ENCODE measurements around the gene ATP5PF.
"Not testable (repeated sequence)": the region's sequence is repeated elsewhere in the genome, so short reads cannot be mapped to it uniquely, and the experiment has no call there.

Gene ATP5PF

DNA sequence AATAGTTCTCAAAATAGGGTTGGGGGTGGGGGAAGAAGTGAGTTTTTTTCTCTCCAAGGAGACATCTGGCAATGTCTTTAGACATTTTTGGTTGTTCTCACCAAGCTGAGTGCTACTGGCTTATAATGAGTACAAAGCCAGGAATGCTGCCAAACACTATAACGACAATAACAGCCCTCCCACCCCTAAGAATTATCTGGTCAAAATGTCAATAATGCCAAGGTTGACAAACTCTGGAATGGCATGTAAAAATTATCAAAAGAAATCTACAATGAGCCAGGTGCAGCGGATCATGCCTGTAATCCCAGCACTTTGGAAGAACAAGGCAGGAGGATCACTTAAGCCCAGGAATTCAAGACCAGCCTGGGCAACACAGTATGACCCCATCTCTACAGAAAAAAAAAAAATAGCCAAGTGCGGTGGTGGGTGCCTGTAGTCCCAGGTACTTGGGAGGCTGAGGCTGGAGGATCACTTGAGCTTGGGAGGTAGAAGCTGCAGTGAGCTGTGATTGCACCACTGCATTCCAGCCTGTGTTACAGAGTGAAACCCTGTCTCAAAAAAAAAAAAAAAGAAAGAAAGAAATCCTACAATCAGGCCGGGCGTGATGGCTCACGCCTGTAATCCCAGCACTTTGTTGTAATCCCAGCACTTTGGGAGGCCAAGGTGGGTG, 2.5 kb downstream of the ATP5PF start:
- in situ Hi-C loops (cut with MboI; ENCODE audit: low sequenced_read_pairs): no loop called here

DNA sequence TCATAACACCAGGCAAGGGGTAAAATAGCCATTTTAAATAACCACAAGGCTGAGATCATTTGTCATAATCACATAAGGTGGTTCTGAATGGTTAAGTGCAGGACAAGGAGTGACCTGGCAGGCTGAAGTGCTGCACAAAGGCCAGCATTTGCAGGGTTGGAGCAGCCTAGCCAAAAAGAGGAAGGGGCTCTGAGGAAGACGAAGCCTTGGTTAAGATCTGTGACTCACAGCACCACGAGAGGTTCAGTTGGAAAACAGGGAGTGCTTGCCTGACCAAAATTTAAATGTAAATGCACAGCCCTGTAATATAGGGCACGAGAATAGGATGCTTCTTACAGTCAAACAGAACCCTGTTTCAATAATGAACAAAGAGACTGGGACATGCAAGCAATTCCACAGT, 12.1 kb downstream of the ATP5PF start:
- in situ Hi-C loops (cut with MboI; ENCODE audit: low sequenced_read_pairs): no loop called here

DNA sequence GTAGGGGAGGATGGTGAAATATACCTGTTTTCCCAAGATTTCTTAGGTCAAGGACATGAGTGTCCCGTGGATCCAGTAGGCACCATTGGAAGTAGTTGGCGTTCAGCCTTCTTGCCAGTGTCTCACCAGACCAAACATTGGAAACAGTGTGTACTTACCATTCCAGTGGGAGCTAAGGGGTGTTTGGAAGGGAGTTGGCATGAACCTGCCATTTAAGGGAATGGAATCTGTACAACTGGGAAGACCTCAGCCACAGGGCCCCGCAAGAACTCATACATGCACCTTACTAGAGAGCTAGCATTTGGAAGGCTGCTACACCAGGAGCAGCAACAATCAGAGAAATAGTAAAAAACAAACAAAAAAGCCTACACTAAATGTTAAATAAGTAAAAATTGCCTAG, 12.7 kb downstream of the ATP5PF start:
- in situ Hi-C loops (cut with MboI; ENCODE audit: low sequenced_read_pairs): no loop called here

DNA sequence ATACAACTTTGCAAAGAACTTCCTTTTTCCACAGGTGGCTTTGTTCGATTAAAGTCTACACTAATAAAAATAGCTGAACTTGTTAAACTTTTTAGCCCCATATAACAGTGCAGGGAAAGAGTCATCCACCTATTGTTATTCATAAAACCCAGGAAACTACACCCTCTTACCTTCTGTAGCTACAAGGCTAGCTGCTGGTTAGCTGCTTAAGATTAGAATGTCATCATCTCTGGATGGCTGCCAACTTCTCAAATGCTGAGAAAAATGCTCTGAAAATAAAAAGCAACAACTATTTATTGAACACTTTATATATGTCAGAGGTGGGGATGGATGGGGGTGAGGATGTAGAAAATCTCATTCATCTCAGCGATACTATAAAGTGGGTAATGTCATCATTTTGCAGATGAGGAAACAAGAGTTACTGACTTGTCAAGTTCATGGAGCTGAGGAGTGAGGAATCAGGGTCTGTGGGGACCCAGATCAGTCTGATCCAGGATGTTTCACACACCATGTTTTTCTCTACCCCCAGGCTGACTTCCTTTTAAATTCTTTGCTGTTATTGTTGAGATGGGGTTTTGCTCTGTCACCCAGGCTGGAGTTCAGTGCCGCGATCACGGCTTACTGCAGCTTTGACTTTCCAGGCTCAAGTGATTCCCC, 17.1 kb downstream of the ATP5PF start:
- in situ Hi-C loops (cut with MboI; ENCODE audit: low sequenced_read_pairs): no loop called here

DNA sequence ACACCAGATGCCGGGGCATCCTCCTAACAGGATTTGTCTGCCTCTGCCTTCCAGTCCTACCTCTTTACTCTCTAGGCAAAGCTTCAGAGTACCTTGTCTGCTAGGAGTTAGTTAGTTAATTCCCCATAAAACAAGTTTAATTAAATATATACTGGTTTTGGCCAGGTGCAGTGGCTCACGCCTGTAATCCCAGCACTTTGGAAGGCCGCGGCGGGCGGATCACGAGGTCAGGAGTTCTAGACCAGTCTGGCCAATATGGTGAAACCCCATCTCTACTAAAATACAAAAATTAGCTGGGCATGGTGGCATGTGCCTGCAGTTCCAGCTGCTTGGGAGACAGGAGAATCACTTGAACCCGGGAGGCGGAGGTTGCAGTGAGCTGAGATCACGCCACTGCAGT, 20.6 kb downstream of the ATP5PF start:
- in situ Hi-C loops (cut with MboI; ENCODE audit: low sequenced_read_pairs): not testable (repeated sequence)

DNA sequence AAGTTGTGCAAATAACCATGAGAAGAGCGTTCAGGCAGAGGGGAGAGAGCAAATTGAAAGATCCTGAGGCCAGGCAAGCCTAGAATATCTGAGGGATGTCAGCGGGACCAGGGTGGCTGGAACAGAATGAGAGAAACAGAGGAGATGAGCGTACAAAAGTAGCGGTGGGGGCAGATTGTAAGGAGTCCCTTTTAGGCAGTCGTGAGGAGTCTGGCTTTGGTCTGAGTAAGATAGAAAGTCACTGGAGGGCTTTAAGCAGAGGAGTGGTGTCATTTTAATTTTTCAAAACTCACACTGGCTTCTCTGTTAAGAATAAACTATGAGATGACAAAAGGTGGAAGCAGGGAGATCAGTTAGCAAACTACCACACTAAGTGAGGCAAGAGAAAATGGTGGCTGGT, 24.2 kb downstream of the ATP5PF start:
- in situ Hi-C loops (cut with MboI; ENCODE audit: low sequenced_read_pairs): no loop called here

DNA sequence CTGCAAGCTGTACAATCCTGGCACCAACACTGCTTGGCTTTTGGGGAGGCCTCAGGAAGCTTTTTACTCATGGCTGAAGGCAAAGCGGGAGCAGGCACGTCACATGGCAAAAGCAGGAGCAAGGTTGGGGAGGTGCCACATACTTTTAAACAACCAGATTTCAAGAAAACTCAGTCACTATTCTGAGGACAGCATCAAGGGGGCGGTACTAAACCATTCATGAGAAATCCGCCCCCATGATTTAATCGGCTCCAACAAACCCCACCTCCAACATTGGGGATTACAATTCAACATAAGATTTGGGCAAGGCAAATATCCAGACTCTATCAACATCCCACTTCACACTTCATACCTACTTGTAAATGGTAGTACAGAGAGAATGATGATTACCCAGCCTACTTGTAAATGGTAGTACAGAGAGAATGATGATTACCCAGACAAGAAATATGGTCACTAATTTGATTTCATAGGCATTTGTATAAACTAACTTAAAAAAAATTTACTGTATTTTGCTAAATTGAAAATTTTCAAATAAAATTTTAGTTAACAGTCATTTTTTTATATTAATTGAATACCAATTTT, 24.9 kb downstream of the ATP5PF start:
- in situ Hi-C loops (cut with MboI; ENCODE audit: low sequenced_read_pairs): no loop called here

DNA sequence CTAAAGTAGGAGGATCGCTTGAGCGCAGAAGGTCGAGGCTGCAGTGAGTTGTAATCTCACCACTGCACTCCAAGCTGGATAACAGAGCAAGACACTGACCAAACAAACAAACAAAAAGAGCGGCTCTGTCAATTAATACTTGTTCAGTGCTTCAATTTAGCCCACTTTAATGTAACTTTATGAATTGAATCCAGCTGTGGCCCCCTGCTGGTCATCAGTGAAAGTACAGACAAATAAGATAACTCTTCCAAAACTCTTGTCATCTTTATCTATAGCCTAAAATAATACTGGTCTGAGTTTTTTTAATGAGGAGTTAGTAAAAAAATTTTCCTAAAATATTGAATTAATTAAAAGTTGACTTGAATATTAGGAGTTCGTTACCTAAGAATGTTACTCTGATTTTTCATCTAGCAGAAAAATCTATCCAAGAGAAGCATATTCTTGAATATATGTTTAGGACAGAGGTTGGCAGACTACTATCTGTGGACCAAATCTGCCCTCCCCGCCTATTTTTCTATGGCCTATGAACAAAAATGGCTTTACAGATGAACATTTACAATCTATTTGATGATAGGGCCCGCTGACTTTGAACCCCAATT, 26.1 kb downstream of the ATP5PF start:
- in situ Hi-C loops (cut with MboI; ENCODE audit: low sequenced_read_pairs): no loop called here

DNA sequence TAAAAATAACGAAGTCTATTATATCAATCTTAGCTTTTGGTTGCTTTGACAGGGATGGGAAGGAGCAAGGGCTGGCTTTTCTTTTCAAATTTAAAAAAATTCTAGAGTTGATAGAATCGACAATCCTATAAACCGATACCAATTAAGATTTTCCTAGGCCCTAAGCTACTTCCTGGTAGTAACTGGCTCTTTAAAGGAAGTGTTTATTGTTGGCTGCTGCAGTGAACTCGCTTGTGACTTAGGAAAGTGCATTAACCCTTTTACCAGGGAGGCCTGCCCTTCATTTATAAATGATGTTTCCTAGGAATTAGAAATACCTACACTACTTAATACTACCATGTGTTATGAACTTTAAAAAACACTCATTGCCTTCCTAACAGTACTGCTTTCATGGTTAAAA, 33.2 kb downstream of the ATP5PF start:
- in situ Hi-C loops (cut with MboI; ENCODE audit: low sequenced_read_pairs): no loop called here

DNA sequence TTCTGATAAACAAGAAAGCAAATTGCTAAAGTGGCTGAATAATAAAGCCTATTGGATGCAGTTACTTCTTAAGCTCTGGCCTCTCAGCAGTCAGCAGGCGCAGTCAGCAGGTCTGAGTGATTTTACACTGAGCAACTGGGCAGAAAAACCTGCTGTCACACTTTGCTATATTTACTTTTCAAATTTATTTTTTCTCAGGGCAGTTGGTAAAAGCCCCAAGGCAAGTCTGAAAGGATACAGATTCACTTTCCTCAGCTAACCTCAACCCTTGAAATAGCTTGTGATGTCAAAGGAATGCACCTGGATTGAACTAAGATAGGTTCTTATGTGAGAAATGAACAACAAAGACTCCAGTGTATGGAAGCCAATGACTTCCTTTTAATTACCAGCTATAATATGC, 34.0 kb downstream of the ATP5PF start:
- in situ Hi-C loops (cut with MboI; ENCODE audit: low sequenced_read_pairs): no loop called here

DNA sequence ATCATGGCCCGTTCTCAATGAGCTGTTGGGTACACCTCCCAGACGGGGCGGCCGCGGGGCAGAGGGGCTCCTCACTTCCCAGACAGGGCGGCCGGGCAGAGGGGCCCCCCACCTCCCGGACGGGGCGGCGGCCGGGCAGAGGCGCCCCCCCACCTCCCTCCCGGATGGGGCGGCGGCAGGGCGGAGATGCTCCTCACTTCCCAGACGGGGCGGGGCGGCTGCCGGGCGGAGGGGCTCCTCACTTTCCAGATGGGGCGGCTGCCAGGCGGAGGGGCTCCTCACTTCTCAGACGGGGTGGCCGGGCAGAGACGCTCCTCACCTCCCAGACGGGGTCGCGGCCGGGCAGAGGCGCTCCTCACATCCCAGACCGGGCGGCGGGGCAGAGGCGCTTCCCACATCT, 39.2 kb downstream of the ATP5PF start:
- in situ Hi-C loops (cut with MboI; ENCODE audit: low sequenced_read_pairs): not testable (repeated sequence)

DNA sequence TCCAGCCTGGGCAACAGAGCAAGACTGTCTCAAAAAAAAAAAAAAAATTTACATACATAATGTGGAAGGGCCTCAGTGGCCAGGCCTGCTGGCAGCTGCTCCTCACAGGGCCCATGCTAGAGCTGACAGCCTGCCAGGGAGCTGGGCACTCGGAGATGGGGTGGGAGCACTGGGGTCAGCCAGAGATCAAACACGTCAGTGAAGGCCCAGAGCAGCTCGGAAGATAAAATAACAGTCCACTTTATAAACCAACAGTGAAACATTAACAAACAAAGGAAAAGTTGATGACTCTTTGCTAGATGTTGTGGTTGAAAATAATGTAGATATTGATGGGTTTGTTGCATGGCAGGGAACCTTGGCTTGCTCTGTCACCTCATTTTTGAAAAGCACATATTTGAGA, 42.7 kb downstream of the ATP5PF start:
- in situ Hi-C loops (cut with MboI; ENCODE audit: low sequenced_read_pairs): no loop called here

DNA sequence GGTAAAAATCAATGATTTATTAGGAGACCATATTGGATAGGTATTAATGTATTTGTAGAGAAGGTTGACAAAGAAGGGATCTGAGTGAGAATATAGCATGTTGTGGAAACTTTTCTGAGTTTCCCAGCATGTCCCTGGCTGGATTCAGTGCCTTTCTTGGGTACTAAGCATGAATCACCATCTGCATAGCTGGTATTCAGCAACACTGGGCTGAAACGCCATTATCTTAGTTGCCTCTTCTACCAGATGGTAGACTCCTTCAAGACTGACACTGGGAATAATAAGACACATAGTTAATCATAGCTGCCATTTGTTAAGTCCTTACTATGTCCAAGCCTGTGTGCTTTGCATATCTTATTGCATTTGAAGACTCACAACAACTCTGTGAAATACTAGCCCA, 45.5 kb downstream of the ATP5PF start:
- in situ Hi-C loops (cut with MboI; ENCODE audit: low sequenced_read_pairs): no loop called here

DNA sequence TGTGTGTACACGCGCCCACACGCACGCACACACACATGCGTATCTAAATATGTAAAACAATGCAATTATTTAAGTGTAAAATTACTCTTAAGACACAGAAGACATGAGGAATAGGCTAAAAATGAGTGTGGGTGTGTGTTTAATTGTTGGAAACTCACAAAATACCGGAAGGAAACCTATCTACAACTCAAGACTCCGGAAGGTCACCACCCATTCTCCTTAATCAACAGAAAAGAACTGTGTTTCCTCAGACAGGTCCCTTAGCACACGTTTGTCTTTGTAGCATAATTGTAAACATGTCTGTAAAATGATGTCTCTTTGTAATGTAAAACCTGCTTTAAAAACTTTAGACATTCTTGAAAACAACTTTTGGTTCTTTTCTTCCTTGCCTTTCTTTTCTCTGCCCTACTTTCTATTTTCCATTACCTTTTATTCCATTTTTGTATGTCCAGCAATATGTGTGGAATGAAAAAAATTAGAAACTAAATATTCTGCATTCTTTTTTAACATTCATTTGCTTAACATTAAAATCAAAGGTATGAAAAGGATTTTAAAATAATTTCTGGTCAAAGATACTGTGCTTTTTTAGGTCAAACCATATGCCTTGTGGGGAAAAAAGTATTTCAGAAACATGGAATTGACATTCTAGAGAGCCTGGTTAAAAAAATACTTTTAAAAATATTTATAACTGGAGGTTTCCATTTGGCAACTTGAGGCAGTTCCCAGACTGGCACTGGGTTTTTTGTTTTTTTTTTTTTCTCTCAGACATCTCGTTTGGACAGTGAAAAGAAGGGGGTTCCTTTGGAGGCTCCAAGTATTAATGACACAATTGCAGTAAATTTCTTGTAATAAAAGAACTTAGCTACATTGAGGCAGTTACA, 46.2 kb downstream of the ATP5PF start:
- in situ Hi-C loops (cut with MboI; ENCODE audit: low sequenced_read_pairs): no loop called here

DNA sequence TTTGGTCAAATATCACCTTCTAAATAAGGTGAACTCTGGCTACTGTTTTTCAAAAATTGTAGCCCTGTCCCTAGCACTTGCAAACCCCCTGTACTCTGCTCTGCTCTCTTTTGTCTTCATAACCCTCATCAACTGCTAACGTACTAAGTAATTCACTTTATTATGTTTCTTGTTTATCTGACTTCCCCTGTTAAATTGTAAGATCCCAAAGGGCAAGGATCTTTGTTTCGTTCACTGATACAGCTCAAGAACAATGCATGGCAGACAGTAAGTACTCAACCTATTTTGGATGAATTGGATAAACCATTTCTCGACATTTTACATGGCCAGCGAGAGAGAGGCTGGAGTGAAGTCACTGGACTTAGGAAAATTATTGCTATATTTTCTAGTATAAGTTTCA, 46.9 kb downstream of the ATP5PF start:
- in situ Hi-C loops (cut with MboI; ENCODE audit: low sequenced_read_pairs): no loop called here

DNA sequence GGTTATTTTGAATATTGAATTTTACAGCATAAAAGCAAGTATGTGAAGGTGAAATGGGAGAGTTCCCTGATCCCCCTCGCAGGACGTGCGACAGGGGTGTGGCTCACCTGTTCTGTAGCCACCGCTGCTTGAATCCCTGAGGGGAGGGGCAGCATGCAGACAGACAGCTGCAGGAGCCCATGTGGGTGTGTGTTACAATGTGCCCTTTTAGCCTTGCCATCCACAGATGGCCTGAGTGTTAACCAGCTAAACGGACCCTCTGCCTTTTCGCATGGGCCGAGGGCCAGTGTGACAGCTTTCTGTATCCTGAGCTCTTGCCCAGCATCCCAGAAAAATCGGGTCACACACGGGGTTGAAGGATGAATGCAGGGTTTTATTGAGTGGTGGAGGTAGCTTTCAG, 52.3 kb downstream of the ATP5PF start:
- in situ Hi-C loops (cut with MboI; ENCODE audit: low sequenced_read_pairs): no loop called here

DNA sequence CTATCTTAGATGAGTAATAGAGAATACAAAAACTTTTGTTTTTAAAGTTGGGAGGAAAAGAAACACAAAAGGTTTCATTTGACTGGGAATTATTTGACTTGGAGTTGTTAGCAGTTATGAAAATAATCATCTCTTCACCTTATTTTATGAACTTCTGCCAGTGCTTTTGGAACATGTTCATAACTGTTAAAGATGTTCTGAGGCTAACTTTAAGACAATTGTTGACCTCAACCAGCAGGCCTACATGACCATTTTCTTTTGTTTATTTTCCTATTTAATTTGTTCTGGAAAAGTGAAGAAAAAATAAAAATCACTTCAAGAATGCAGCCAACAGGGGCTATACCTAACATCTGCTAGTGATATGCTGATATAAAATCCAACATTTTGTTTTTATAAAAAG, 58.3 kb downstream of the ATP5PF start:
- in situ Hi-C loops (cut with MboI; ENCODE audit: low sequenced_read_pairs): no loop called here
